ENCODE results near the gene PLIN4. TPM values are rescaled to one million over a fixed set of nuclear protein-coding genes. Genes with fewer than 3 reads are reported as not detected.

Gene PLIN4
- total and polyA plus RNA-seq, 2 experiments from 2014 or later: 0.08 TPM; not detected in 1

DNA sequence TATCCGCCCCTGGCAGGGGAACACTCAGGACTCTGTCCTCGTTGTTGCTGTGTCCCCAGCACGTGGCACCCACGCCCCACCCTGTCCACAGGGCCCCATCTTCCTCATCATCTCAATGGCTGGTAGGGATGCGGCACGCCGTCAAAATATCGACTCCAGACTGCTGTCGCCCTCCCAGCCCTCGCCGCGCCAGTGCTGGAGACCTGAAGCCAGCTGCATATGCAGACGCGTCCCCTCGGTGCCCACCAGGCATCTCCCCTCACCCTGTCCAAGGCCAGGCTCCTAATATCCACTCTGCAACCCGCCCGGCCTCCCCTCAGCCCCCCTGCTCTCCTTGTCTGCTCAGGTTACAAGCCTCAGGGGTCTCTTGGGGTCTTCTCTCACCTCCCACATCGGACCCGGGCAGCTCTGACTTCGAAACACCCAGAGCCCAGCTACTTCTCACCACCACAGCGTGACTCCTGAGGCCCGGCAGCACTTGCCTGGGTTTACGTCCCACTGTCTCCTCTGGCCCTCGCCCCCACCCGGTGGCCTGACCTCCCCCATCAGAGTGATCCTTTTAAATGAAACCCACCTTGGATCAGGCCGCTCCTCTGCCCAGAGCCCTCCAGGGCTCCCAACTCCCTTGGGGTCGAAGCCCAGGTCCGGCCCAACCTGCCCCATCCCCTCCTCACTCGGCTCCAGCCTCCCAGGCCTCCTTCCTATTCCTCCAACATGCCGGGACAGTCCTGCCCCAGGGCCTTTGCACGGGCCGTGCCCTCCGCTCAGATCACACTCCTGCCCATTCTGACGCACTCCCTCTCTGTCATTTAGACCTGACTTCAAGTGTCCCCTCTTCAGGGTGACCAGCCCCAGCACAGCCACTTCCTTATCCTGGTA is 12.5 kb downstream of the PLIN4 start:
- Histone ChIP-seq H3K79me2 (ENCODE audit: insufficient read depth) (no peaks in the 10 kb centered on the region), H4K20me1 (ENCODE audit: insufficient read depth) (no peaks in the 10 kb centered on the region), H3K4me2 (ENCODE audit: unreplicated experiment) (no peak overlapping the region), H3K27ac (no peak overlapping the region), H3K9me3 (ENCODE audit: low read depth) (no peaks in the 10 kb centered on the region), H3K9ac (no peak overlapping the region), H3K4me3 (no peak overlapping the region), H3K4me1 (ENCODE audit: insufficient read depth) (peaks cover 8% of the 10 kb centered on the region; the same call in 1 of the 2 replicates), H3K9me2 (ENCODE audit: insufficient read depth) (no peaks in the 10 kb centered on the region), H3F3A (ENCODE audit: insufficient read depth) (no peaks in the 10 kb centered on the region), H2AFZ (no peak overlapping the region), H3K36me3 (ENCODE audit: low read depth) (no peaks in the 10 kb centered on the region; the same call in 1 of the 2 replicates), H3K27me3 (replicated peaks; ENCODE audit: insufficient read depth) (no peaks in the 10 kb centered on the region)
- WGBS, 2 experiments (ENCODE audit: low coverage in 1 of 2, low lambda C conversion rate in 2 of 2, missing lambda C conversion rate in 2 of 2): 91 to 94% methylated on average over 26 to 34 of the region's 34 CpGs
- no peak for DNase-seq
- in situ Hi-C loops (cut with MboI): no loop called here
- TF ChIP-seq EZH2 (IDR thresholded peaks at IDR 0.05; ENCODE audit: insufficient read depth, poor library complexity, severe bottlenecking) (no peak), EZH2phosphoT487 (IDR thresholded peaks at IDR 0.05; ENCODE audit: insufficient read depth, low read depth) (no peak)

GRCh38 chr19:4504891-4505569 is 13.3 kb downstream of the PLIN4 start:
- in situ Hi-C loops (cut with MboI): no loop called here
- TF ChIP-seq EZH2 (IDR thresholded peaks at IDR 0.05; ENCODE audit: insufficient read depth, poor library complexity, severe bottlenecking): no peak
- TF ChIP-seq EZH2phosphoT487 (IDR thresholded peaks at IDR 0.05; ENCODE audit: insufficient read depth, low read depth): no peak
- no peak overlapping the region for H3K4me2 ChIP-seq (ENCODE audit: unreplicated experiment)
- no peaks in the 10 kb centered on the region for H3K9me3 ChIP-seq (ENCODE audit: low read depth)
- peaks cover 8% of the 10 kb centered on the region; the same call in 1 of the 2 replicates for H3K4me1 ChIP-seq (ENCODE audit: insufficient read depth)
- H3F3A ChIP-seq (ENCODE audit: insufficient read depth): no peaks in the 10 kb centered on the region
- no peaks in the 10 kb centered on the region; the same call in 1 of the 2 replicates for H3K36me3 ChIP-seq (ENCODE audit: low read depth)
- WGBS, 2 experiments (ENCODE audit: low coverage in 1 of 2, low lambda C conversion rate in 2 of 2, missing lambda C conversion rate in 2 of 2): 80 to 85% methylated on average over 14 to 15 of the region's 15 CpGs
- H3K79me2 ChIP-seq (ENCODE audit: insufficient read depth): no peaks in the 10 kb centered on the region
- H4K20me1 ChIP-seq (ENCODE audit: insufficient read depth): no peaks in the 10 kb centered on the region
- no peaks in the 10 kb centered on the region for H3K9me2 ChIP-seq (ENCODE audit: insufficient read depth)
- no peaks in the 10 kb centered on the region for H3K27me3 ChIP-seq (replicated peaks; ENCODE audit: insufficient read depth)
- no peak for DNase-seq
- H3K4me3 ChIP-seq: no peak overlapping the region
- no peak overlapping the region for H3K27ac ChIP-seq
- H3K9ac ChIP-seq: no peak overlapping the region
- no peak overlapping the region for H2AFZ ChIP-seq

DNA sequence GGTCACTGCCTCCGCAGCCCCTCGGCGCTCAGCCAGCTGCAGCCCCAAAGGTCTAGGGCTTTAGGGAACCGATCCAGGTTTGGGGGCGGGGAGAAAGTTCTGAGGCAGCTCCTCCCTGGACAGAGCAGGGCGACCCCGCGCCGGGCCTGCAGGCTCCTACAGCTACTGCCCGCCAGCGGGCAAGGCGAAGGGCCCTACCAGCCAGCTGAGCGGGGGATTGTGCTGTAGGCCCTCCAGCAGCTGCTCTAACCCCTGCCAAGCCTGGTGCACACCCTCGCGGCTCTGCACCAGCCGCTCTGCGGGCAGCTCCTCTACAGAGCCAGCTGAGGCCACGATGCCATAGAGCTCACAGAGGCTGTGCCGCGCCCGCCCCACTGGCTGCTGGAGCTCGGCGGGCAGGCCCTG is 14.0 kb downstream of the PLIN4 start:
- Histone ChIP-seq H4K20me1 (ENCODE audit: insufficient read depth) (no peaks in the 10 kb centered on the region), H3F3A (ENCODE audit: insufficient read depth) (no peaks in the 10 kb centered on the region), H3K79me2 (ENCODE audit: insufficient read depth) (no peaks in the 10 kb centered on the region), H3K9me3 (ENCODE audit: low read depth) (no peaks in the 10 kb centered on the region), H3K4me2 (ENCODE audit: unreplicated experiment) (no peak overlapping the region), H3K9me2 (ENCODE audit: insufficient read depth) (no peaks in the 10 kb centered on the region), H3K36me3 (ENCODE audit: low read depth) (no peaks in the 10 kb centered on the region; the same call in 1 of the 2 replicates), H3K4me1 (ENCODE audit: insufficient read depth) (peaks cover 8% of the 10 kb centered on the region; the same call in 1 of the 2 replicates), H3K27me3 (replicated peaks; ENCODE audit: insufficient read depth) (no peaks in the 10 kb centered on the region), H3K27ac (no peak overlapping the region), H3K9ac (no peak overlapping the region), H2AFZ (no peak overlapping the region), H3K4me3 (no peak overlapping the region)
- 89 to 91% methylated on average over 22 to 23 of the region's 23 CpGs for WGBS, 2 experiments (ENCODE audit: low coverage in 1 of 2, low lambda C conversion rate in 2 of 2, missing lambda C conversion rate in 2 of 2)
- no peak for DNase-seq
- in situ Hi-C loops (cut with MboI): no loop called here
- TF ChIP-seq EZH2 (IDR thresholded peaks at IDR 0.05; ENCODE audit: insufficient read depth, poor library complexity, severe bottlenecking): no peak
- TF ChIP-seq EZH2phosphoT487 (IDR thresholded peaks at IDR 0.05; ENCODE audit: insufficient read depth, low read depth): no peak

- no peak for DNase-seq
- no peaks in the 10 kb centered on the region for H4K20me1 ChIP-seq (ENCODE audit: insufficient read depth)
- in situ Hi-C loops (cut with MboI): no loop called here
- H3K4me3 ChIP-seq: no peak overlapping the region
- no peaks in the 10 kb centered on the region; the same call in 1 of the 2 replicates for H3K36me3 ChIP-seq (ENCODE audit: low read depth)
- no peaks in the 10 kb centered on the region for H3K9me3 ChIP-seq (ENCODE audit: low read depth)
- H3K4me1 ChIP-seq (ENCODE audit: insufficient read depth): peaks cover 8% of the 10 kb centered on the region; the same call in 1 of the 2 replicates
- no peak overlapping the region for H3K27ac ChIP-seq
- no peak overlapping the region for H3K4me2 ChIP-seq (ENCODE audit: unreplicated experiment)
- 93 to 98% methylated on average over 9 to 10 of the region's 10 CpGs for WGBS, 2 experiments (ENCODE audit: low coverage in 1 of 2, low lambda C conversion rate in 2 of 2, missing lambda C conversion rate in 2 of 2)
- H3K79me2 ChIP-seq (ENCODE audit: insufficient read depth): no peaks in the 10 kb centered on the region
- H2AFZ ChIP-seq: no peak overlapping the region
- H3K9ac ChIP-seq: no peak overlapping the region
- no peaks in the 10 kb centered on the region for H3K9me2 ChIP-seq (ENCODE audit: insufficient read depth)
- no peaks in the 10 kb centered on the region for H3K27me3 ChIP-seq (replicated peaks; ENCODE audit: insufficient read depth)
- TF ChIP-seq EZH2phosphoT487 (IDR thresholded peaks at IDR 0.05; ENCODE audit: insufficient read depth, low read depth) (no peak), EZH2 (IDR thresholded peaks at IDR 0.05; ENCODE audit: insufficient read depth, poor library complexity, severe bottlenecking) (no peak)
- no peaks in the 10 kb centered on the region for H3F3A ChIP-seq (ENCODE audit: insufficient read depth)
Observed at GRCh38 chr19:4503825-4504170, 14.5 kb downstream of the PLIN4 start.
